Peyer's patch (tissue), 4 donors: ENCODE measurements around the gene MYOZ2.

Experiments used
- CTCF ChIP-seq, 6 experiments: fragments of 450-650 bp in 4 of 6; fragments of 200-600 bp in 2 of 6; sonication (generic) in 1 of 6; IDR thresholded peaks; one replicate each; pipeline ENCODE4 v1.5.1; 2017 to 2019; ENCODE audit warnings: antibody characterized with exemption in 6 of 6, mild to moderate bottlenecking in 3 of 6, moderate library complexity in 1 of 6
- POLR2A ChIP-seq, 2 donors: fragments of 450-650 bp; IDR thresholded peaks; one replicate each; pipeline ENCODE4 v1.5.1; 2017; ENCODE audit warnings: antibody characterized with exemption in 2 of 2, mild to moderate bottlenecking in 2 of 2, moderate library complexity in 2 of 2

- no peak for TF ChIP-seq CTCF (IDR thresholded peaks at IDR 0.05)
- TF ChIP-seq POLR2A (IDR thresholded peaks at IDR 0.05) = no peak
Observed at GRCh38 chr4:119135721-119136121, at the start of gene MYOZ2.
